CD4-positive, alpha-beta memory T cell (primary cell): ENCODE data around the gene SLK. TPM values are rescaled to one million over a fixed set of nuclear protein-coding genes. Genes with fewer than 3 reads are reported as not detected.

Experiments
- CTCF ChIA-PET: fragments of 350-600 bp; sonication (Branson Sonifier 250); formaldehyde crosslinking; loops from one replicate; lab custom pipeline; 2021; ENCODE audit warnings: inconsistent platforms; ENCODE audit not compliant: partially characterized antibody; lab: Charles Lee
- POLR2A ChIA-PET: fragments of 350-600 bp; sonication (Branson Sonifier 250); formaldehyde crosslinking; loops from one replicate; lab custom pipeline; 2021; ENCODE audit not compliant: partially characterized antibody; lab: Charles Lee
- DNase-seq, 5 donors: peaks; one replicate each; pipeline versions ENCODE4 v3.0.0 to v3.0.0-alpha.2; 2020 to 2022; ENCODE audit warnings: mixed read lengths in 1 of 5
- H3K27ac ChIP-seq: one replicate; pipeline ENCODE4 v1.7.0; 2013; ENCODE audit warnings: low read depth, low read length
- H3K27me3 ChIP-seq: 2 replicates; pipeline ENCODE4 v1.7.0; 2013; ENCODE audit warnings: mild to moderate bottlenecking, low read length, moderate library complexity; ENCODE audit not compliant: insufficient read depth
- H3K36me3 ChIP-seq: 2 replicates; pipeline ENCODE4 v1.7.0; 2013; ENCODE audit warnings: mild to moderate bottlenecking, low read length, moderate library complexity; ENCODE audit not compliant: insufficient read depth
- H3K4me1 ChIP-seq: 2 replicates; pipeline ENCODE4 v1.7.0; 2013; ENCODE audit warnings: mild to moderate bottlenecking, low read length, moderate library complexity; ENCODE audit not compliant: insufficient read depth
- H3K4me3 ChIP-seq, 2 donors: one replicate each; pipeline ENCODE4 v1.7.0; 2013; ENCODE audit warnings: low read length in 2 of 2, mild to moderate bottlenecking in 1 of 2
- H3K9me3 ChIP-seq, 2 donors: one replicate each; pipeline ENCODE4 v1.7.0; 2013; ENCODE audit warnings: low read length in 2 of 2, control low read depth in 1 of 2; ENCODE audit not compliant: control insufficient read depth in 1 of 2
- H3K27ac Mint-ChIP-seq, 7 donors: one replicate each; pipeline ENCODE4 v1.8.0; 2020 to 2021; ENCODE audit warnings: mixed read lengths in 7 of 7, mild to moderate bottlenecking in 6 of 7, inconsistent platforms in 3 of 7, moderate library complexity in 3 of 7
- H3K27me3 Mint-ChIP-seq, 2 donors: one replicate each; pipeline ENCODE4 v1.8.0; 2020 to 2021; ENCODE audit warnings: mixed read lengths in 2 of 2
- H3K36me3 Mint-ChIP-seq, 2 donors: one replicate each; pipeline ENCODE4 v1.8.0; 2020 to 2021; ENCODE audit warnings: mixed read lengths in 2 of 2, inconsistent platforms in 1 of 2, mild to moderate bottlenecking in 1 of 2
- H3K4me1 Mint-ChIP-seq, 4 donors: one replicate each; pipeline ENCODE4 v1.8.0; 2020 to 2021; ENCODE audit warnings: mixed read lengths in 4 of 4, mild to moderate bottlenecking in 1 of 4
- H3K4me3 Mint-ChIP-seq, 8 donors: one replicate each; pipeline ENCODE4 v1.8.0; 2020 to 2021; ENCODE audit warnings: mixed read lengths in 8 of 8, mild to moderate bottlenecking in 7 of 8, moderate library complexity in 6 of 8, inconsistent platforms in 3 of 8
- H3K9me3 Mint-ChIP-seq, 8 donors: one replicate each; pipeline ENCODE4 v1.8.0; 2020 to 2021; ENCODE audit warnings: mixed read lengths in 8 of 8, mild to moderate bottlenecking in 5 of 8, inconsistent platforms in 3 of 8, moderate library complexity in 1 of 8
- intact Hi-C: fragments of 100-400 bp; cut with micrococcal nuclease; formaldehyde crosslinking; loops from one replicate; pipeline ENCODE4 v1.15.1; 2023
- polyA plus RNA-seq, 2 donors: library from polyadenylated mRNA; unstranded; fragments of 300-500 nt; fragmentation: Illumina TruSeq; gene quantifications; one replicate each; pipeline ENCODE4 v1.2.3, GENCODE V29; 2021
- total RNA-seq, 2 experiments: library from RNA; stranded (reverse); gene quantifications; one replicate each; pipeline ENCODE4 v1.2.3, GENCODE V29; 2021

The SLK gene
- total and polyA plus RNA-seq, 4 experiments from 2014 or later = 1.6 to 31.1 (median 22.6) TPM

- H3K27me3 ChIP-seq = no peaks in the 10 kb centered on the region
- intact Hi-C loops = loop anchor here (1.0 kb wide), 2 partner anchors 14 to 94 kb away; no protein-coding TSS in a partner anchor
- H3K4me3 Mint-ChIP-seq = peak overlapping the region in 3 of 8 donors; percentile 70 to 80 (median 79)
- H3K4me3 ChIP-seq = no peak overlapping the region
- H3K9me3 ChIP-seq = no peaks in the 10 kb centered on the region
- H3K27me3 Mint-ChIP-seq = no peaks in the 10 kb centered on the region
- H3K4me1 ChIP-seq = peaks cover 70% of the 10 kb centered on the region
- H3K27ac Mint-ChIP-seq = peak overlapping the region in 6 of 7 donors; percentile 13 to 94 (median 66)
- no peaks in the 10 kb centered on the region for H3K36me3 ChIP-seq
- POLR2A ChIA-PET = interaction anchor here (0.7 to 1.4 kb wide), 5 partner anchors 13 to 138 kb away, joined by 4 to 18 read pairs (median 5); partner anchors contain the start of genes SFR1, SLK and STN1
- peak overlapping the region; percentile 43 for H3K27ac ChIP-seq
- H3K36me3 Mint-ChIP-seq = peaks cover 0 to 3% of the 10 kb centered on the region in 2 donors
- DNase-seq = no peak
- H3K4me1 Mint-ChIP-seq = peaks cover 49 to 75% (median 60%) of the 10 kb centered on the region in 4 donors
- CTCF ChIA-PET = interaction anchor here (0.9 to 2.7 kb wide), 7 partner anchors 10 to 139 kb away, joined by 3 to 11 read pairs (median 4); partner anchors contain the start of gene SFR1
- no peaks in the 10 kb centered on the region for H3K9me3 Mint-ChIP-seq
Measured at GRCh38 chr10:103982639-103983038, 15.7 kb downstream of the SLK start.

- H3K27me3 Mint-ChIP-seq = no peaks in the 10 kb centered on the region
- H3K9me3 Mint-ChIP-seq = no peaks in the 10 kb centered on the region
- intact Hi-C loops = loop anchor here (1.0 kb wide), 2 partner anchors 15 to 95 kb away; no protein-coding TSS in a partner anchor
- peak overlapping the region; percentile 65 to 94 (median 76) for H3K27ac Mint-ChIP-seq
- peak overlapping the region; percentile 57 to 89 (median 76) for H3K4me3 Mint-ChIP-seq
- no peaks in the 10 kb centered on the region for H3K27me3 ChIP-seq
- peaks cover 0 to 3% of the 10 kb centered on the region in 2 donors for H3K36me3 Mint-ChIP-seq
- H3K27ac ChIP-seq = peak overlapping the region; percentile 43
- peaks cover 52 to 79% (median 65%) of the 10 kb centered on the region in 4 donors for H3K4me1 Mint-ChIP-seq
- H3K4me3 ChIP-seq = peak overlapping the region in 1 of 2 donors; percentile 34
- POLR2A ChIA-PET = interaction anchor here (0.7 to 1.4 kb wide), 5 partner anchors 14 to 137 kb away, joined by 4 to 18 read pairs (median 5); partner anchors contain the start of genes SFR1, SLK and STN1
- no peaks in the 10 kb centered on the region for H3K36me3 ChIP-seq
- CTCF ChIA-PET = interaction anchor here (0.6 to 2.7 kb wide), 9 partner anchors 9 to 265 kb away, joined by 3 to 11 read pairs (median 4); partner anchors contain the start of gene SFR1
- DNase-seq = peak; percentile 35 to 40 (median 37)
- no peaks in the 10 kb centered on the region for H3K9me3 ChIP-seq
- H3K4me1 ChIP-seq = peaks cover 70% of the 10 kb centered on the region
Measured at GRCh38 chr10:103983367-103983911, 16.5 kb downstream of the SLK start.

- Histone ChIP-seq H3K4me1 (peaks cover 74% of the 10 kb centered on the region), H3K27me3 (no peaks in the 10 kb centered on the region), H3K36me3 (no peaks in the 10 kb centered on the region), H3K9me3 (no peaks in the 10 kb centered on the region), H3K4me3 (no peak overlapping the region), H3K27ac (no peak overlapping the region)
- ChIA-PET CTCF (interaction anchor here (0.6 kb wide), 1 partner anchor 98 kb away, joined by 3 read pairs; no protein-coding TSS in a partner anchor), POLR2A (no interaction called here)
- Mint-ChIP-seq H3K27me3 (no peaks in the 10 kb centered on the region), H3K4me1 (peaks cover 54 to 78% (median 66%) of the 10 kb centered on the region in 4 donors), H3K36me3 (peaks cover 2% of the 10 kb centered on the region in 2 donors), H3K27ac (no peak overlapping the region), H3K9me3 (no peaks in the 10 kb centered on the region), H3K4me3 (no peak overlapping the region)
- no peak for DNase-seq
- intact Hi-C loops = no loop called here
Measured at GRCh38 chr10:103985726-103986125, 18.8 kb downstream of the SLK start.

DNA sequence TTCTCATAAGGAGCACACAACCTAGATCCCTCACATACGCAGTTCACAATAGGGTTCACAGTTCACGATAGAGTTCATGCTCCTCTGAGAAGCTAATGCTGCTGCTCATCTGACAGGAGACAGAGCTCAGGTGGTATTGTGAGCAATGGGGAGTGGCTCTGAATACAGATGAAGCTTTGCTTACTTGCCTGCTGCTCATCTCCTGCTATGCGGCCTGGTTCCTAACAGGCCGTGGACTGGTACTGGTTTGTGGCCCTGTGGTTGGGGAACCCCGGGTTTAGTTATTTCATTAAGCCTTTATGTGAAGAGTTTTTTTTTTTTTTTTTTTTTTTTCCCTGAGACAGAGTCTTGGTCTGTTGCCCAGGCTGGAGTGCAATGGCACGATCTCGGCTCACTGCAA is 19.4 kb downstream of the SLK start:
- peak overlapping the region in 3 of 8 donors; percentile 20 to 34 (median 22) for H3K4me3 Mint-ChIP-seq
- Histone ChIP-seq H3K9me3 (no peaks in the 10 kb centered on the region), H3K4me1 (peaks cover 68% of the 10 kb centered on the region), H3K36me3 (no peaks in the 10 kb centered on the region), H3K27ac (no peak overlapping the region), H3K27me3 (no peaks in the 10 kb centered on the region), H3K4me3 (no peak overlapping the region)
- H3K27me3 Mint-ChIP-seq = no peaks in the 10 kb centered on the region
- peak in 1 of 5 donors; percentile 72 for DNase-seq
- POLR2A ChIA-PET = no interaction called here
- peak overlapping the region in 5 of 7 donors; percentile 40 to 89 (median 68) for H3K27ac Mint-ChIP-seq
- CTCF ChIA-PET = interaction anchor here (0.6 kb wide), 1 partner anchor 98 kb away, joined by 3 read pairs; no protein-coding TSS in a partner anchor
- peaks cover 49 to 72% (median 61%) of the 10 kb centered on the region in 4 donors for H3K4me1 Mint-ChIP-seq
- no peaks in the 10 kb centered on the region for H3K9me3 Mint-ChIP-seq
- H3K36me3 Mint-ChIP-seq = peaks cover 4 to 5% of the 10 kb centered on the region in 2 donors
- intact Hi-C loops = no loop called here

DNA sequence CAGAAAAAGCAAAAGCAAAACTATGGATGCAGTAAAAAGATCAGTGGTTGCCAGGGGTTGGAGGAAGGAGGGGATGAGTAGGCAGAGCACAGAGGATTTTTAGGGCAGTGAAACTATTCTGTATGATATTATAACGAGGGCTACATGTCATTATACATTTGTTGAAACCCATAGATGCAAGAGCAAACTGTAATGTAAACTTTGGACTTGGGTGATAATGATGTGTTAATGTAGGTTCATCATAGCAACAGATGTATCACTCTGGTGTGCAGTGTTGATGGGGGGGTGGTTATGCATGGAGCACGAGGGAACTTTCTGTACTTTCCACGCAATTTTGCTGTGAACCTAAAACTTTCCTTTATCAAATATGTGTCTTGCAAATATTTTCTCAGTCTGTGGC is 23.2 kb downstream of the SLK start:
- H3K4me1 Mint-ChIP-seq = peaks cover 27 to 45% (median 38%) of the 10 kb centered on the region in 4 donors
- CTCF ChIA-PET = interaction anchor here (1.3 kb wide), 1 partner anchor 105 kb away, joined by 5 read pairs; no protein-coding TSS in a partner anchor
- H3K27me3 ChIP-seq = no peaks in the 10 kb centered on the region
- no peaks in the 10 kb centered on the region for H3K27me3 Mint-ChIP-seq
- H3K27ac Mint-ChIP-seq = peak overlapping the region in 2 of 7 donors; percentile 5 to 23
- H3K9me3 ChIP-seq = no peaks in the 10 kb centered on the region
- intact Hi-C loops = no loop called here
- H3K4me3 Mint-ChIP-seq = peak overlapping the region in 2 of 8 donors; percentile 42 to 48
- peaks cover 18 to 28% of the 10 kb centered on the region in 2 donors for H3K36me3 Mint-ChIP-seq
- H3K36me3 ChIP-seq = peaks cover 15% of the 10 kb centered on the region
- no peak overlapping the region for H3K4me3 ChIP-seq
- POLR2A ChIA-PET = no interaction called here
- DNase-seq = no peak
- no peak overlapping the region for H3K27ac ChIP-seq
- H3K4me1 ChIP-seq = peaks cover 31% of the 10 kb centered on the region
- no peaks in the 10 kb centered on the region for H3K9me3 Mint-ChIP-seq

DNA sequence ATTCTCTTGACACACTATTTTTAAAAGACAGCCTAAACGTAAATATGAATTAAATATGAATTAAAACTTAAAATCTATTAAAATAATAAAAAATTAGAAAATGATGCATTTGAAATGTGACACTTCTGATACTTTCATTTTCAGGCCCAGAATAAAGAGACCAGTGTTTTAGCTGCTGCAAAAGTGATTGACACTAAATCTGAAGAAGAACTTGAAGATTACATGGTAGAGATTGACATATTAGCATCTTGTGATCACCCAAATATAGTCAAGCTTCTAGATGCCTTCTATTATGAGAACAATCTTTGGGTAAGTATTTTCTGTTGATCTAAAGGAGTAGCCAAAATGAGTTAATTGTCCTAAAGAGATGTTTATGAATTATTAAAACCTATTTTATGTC is 23.6 kb downstream of the SLK start:
- Mint-ChIP-seq H3K27me3 (no peaks in the 10 kb centered on the region), H3K9me3 (no peaks in the 10 kb centered on the region), H3K4me3 (no peak overlapping the region), H3K27ac (no peak overlapping the region), H3K4me1 (peaks cover 27 to 42% (median 37%) of the 10 kb centered on the region in 4 donors), H3K36me3 (peaks cover 18 to 29% of the 10 kb centered on the region in 2 donors)
- intact Hi-C loops = no loop called here
- Histone ChIP-seq H3K4me1 (peaks cover 28% of the 10 kb centered on the region), H3K9me3 (no peaks in the 10 kb centered on the region), H3K36me3 (peaks cover 15% of the 10 kb centered on the region), H3K27ac (no peak overlapping the region), H3K27me3 (no peaks in the 10 kb centered on the region), H3K4me3 (no peak overlapping the region)
- ChIA-PET CTCF (interaction anchor here (1.3 kb wide), 1 partner anchor 105 kb away, joined by 5 read pairs; no protein-coding TSS in a partner anchor), POLR2A (no interaction called here)
- no peak for DNase-seq
